Activated T-helper 17 cell treated with anti-CD3 and anti-CD28 coated beads, Interleukin-2, amount 50 U/mL, for 72 hours (primary cell): ENCODE measurements around the gene AGPAT2. TPM values are rescaled to one million over a fixed set of nuclear protein-coding genes. Genes with fewer than 3 reads are reported as not detected.

Experiments
- ATAC-seq: fragments of 150-1000 bp; cut with Tn5 transposase; replicated peaks from 2 replicates; pipeline ENCODE4 v1.10.0; 2021; ENCODE audit warnings: mild to moderate bottlenecking, moderate library complexity
- H3K27ac Mint-ChIP-seq: one replicate; pipeline ENCODE4 v1.8.0; 2022; ENCODE audit warnings: mixed read lengths
- H3K27me3 Mint-ChIP-seq: one replicate; pipeline ENCODE4 v1.8.0; 2022; ENCODE audit warnings: mixed read lengths
- H3K36me3 Mint-ChIP-seq: one replicate; pipeline ENCODE4 v1.8.0; 2022; ENCODE audit warnings: low read depth, mild to moderate bottlenecking, mixed read lengths
- H3K4me1 Mint-ChIP-seq: one replicate; pipeline ENCODE4 v1.8.0; 2022; ENCODE audit warnings: mixed read lengths
- H3K4me3 Mint-ChIP-seq: one replicate; pipeline ENCODE4 v1.8.0; 2022; ENCODE audit warnings: mild to moderate bottlenecking, mixed read lengths
- H3K9me3 Mint-ChIP-seq: one replicate; pipeline ENCODE4 v1.8.0; 2022; ENCODE audit warnings: mixed read lengths
- total RNA-seq, 2 donors: library from RNA; stranded (reverse); gene quantifications; one replicate each; pipeline ENCODE4 v1.2.3, GENCODE V29; 2022

The AGPAT2 gene
- total RNA-seq, 2 donors from 2014 or later: 14.6 to 15.6 TPM

DNA sequence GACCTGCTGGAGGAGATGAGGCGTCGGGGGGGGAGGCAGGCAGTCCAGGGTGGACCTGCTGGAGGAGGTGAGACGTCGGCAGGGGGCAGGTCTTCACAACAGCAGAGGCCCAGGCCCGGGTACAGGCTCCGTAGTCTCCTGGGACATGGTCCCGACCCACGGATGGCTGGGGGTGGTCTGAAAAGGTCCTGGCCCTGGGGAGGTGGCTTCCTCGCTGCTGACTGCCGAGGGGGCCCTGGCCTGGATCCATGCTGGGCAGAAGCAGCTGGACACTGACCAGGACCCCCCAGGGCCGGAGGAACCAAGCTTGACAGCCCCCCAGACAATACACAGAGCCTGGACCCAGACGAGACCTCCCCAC is 16.0 kb downstream of the AGPAT2 start:
- H3K4me1 Mint-ChIP-seq: no peaks in the 10 kb centered on the region
- ATAC-seq: no peak
- no peaks in the 10 kb centered on the region for H3K9me3 Mint-ChIP-seq
- no peak overlapping the region for H3K4me3 Mint-ChIP-seq
- no peak overlapping the region for H3K27ac Mint-ChIP-seq
- H3K36me3 Mint-ChIP-seq: no peaks in the 10 kb centered on the region
- H3K27me3 Mint-ChIP-seq: peaks cover 2% of the 10 kb centered on the region

DNA sequence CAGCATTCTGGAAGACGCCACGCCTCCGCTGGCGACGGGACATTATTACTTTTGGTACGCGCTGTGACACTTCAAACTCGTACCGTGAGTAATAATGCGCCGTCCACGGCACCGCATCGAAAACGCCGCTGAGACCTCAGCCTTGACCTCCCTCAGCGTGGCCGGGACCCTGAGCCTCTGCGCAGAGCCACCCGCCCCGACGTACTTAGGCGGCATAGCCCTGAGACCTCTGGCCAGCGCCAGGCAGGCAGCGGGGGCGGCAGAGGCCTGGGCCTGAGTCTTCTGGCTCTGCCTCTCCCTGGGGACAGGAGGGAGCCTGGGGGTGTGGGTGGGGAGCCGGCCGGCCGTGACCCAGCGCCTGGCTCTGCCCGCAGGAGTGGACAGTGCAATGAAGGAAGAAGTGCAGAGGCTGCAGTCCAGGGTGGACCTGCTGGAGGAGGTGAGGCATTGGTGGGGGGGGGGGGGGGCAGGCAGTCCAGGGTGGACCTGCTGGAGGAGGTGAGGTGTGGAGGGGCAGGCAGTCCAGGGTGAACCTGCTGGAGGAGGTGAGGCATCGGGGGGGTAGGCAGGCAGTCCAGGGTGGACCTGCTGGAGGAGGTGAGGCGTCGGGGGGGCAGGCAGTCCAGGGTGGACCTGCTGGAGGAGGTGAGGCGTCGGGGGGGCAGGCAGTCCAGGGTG is 16.5 kb downstream of the AGPAT2 start:
- Mint-ChIP-seq H3K9me3 (no peaks in the 10 kb centered on the region), H3K4me3 (no peak overlapping the region), H3K4me1 (no peaks in the 10 kb centered on the region), H3K27ac (no peak overlapping the region), H3K27me3 (peaks cover 2% of the 10 kb centered on the region), H3K36me3 (no peaks in the 10 kb centered on the region)
- no peak for ATAC-seq

DNA sequence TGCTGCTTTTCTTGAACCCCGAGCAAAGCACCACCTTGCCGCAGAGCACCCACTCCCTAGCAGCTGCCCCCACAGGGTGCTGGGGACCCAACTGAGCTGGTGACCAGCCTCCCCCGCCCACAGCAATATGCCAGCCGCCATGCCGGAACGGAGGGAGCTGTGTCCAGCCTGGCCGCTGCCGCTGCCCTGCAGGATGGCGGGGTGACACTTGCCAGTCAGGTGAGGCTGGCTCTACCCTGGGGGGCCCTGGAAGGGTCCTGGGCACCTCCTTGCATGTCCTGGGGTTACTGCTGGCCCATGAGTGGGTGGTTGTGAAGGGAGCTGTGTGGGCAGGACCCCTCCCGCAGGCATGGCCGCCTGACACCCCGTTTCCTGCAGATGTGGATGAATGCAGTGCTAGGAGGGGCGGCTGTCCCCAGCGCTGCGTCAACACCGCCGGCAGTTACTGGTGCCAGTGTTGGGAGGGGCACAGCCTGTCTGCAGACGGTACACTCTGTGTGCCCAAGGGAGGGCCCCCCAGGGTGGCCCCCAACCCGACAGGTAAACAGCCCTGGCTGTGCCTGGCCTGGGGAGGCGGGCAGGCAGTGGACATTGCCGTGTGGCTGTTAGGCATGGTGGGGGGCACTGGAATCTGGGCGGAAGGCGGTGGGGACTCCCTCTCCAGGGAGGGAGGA is 17.3 kb downstream of the AGPAT2 start:
- Mint-ChIP-seq H3K4me1 (no peaks in the 10 kb centered on the region), H3K27ac (no peak overlapping the region), H3K9me3 (no peaks in the 10 kb centered on the region), H3K27me3 (peaks cover 5% of the 10 kb centered on the region), H3K36me3 (no peaks in the 10 kb centered on the region), H3K4me3 (no peak overlapping the region)
- ATAC-seq: no peak

DNA sequence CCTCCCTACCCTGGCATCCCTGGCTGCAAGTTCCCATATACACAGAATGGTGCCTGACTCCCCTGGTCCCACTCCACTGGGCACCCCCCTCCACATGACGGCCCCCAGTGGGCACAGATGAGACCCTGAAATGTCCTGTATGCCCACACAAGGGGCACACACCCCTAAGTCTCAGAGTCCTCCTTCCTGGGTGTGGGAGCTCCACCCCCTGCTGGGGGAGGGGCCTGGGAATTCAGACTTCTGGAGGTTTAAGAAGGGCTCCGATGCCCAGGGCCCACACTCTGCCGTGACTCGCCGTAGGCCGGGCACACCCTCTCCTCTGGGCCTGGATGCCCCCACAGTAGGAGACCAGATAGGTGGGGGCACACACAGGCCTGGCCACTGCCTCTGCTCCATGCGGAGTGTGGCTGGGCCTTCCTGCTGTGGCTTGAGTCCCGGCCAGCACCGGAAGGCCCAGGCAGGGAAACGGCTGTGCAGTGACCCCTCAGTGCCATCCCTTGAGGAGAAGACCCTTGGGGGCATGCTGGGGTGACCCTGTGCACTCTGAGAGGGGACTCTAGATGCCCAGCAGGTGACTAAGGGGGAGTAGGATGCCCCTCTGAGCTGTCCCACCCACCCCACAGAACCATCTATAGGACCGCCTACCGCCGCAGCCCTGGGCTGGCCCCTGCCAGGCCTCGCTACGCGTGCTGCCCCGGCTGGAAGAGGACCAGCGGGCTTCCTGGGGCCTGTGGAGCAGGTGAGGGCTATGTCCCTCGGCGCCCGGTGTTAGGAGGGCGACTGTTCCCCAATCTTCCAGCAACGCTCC is 18.1 kb downstream of the AGPAT2 start:
- Mint-ChIP-seq H3K36me3 (no peaks in the 10 kb centered on the region), H3K9me3 (no peaks in the 10 kb centered on the region)
- no peak for ATAC-seq

DNA sequence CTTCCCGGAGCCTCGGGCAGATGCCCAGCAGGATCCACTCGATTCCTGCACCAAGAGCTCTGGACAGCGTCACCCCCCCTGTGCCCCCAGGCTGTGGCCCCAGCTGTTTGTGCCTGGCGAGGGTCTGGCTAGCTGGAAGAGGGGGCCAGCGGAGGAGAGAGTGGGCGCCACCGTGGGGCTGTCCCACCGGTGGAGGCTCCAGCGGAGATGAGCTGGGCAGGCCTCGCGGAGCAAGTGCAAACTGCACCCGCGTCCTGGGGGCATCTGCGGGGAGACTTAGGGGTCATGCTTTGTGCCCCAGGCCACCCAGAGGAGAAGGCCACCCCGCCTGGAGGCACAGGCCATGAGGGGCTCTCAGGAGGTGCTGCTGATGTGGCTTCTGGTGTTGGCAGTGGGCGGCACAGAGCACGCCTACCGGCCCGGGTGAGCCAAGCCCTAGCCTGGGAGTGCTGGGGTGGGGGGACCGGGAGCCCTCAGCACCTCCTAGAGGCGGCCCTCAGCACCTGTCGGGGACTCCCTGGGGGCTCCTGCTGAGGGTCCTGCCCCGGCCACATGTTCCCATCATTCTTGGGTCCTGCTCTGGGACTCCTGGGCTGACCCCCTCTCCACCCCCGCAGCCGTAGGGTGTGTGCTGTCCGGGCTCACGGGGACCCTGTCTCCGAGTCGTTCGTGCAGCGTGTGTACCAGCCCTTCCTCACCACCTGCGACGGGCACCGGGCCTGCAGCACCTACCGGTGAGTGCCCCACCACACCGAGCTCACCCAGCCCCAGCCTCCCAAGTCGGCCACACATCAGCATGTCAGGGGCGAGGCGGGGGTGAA is 19.1 kb downstream of the AGPAT2 start:
- Mint-ChIP-seq H3K36me3 (no peaks in the 10 kb centered on the region), H3K4me1 (no peaks in the 10 kb centered on the region), H3K27ac (no peak overlapping the region), H3K27me3 (peaks cover 5% of the 10 kb centered on the region), H3K4me3 (no peak overlapping the region), H3K9me3 (no peaks in the 10 kb centered on the region)
- no peak for ATAC-seq

More for the DNA sequence above, 18.1 kb downstream of the AGPAT2 start:
- Mint-ChIP-seq H3K4me3 (no peak overlapping the region), H3K27me3 (peaks cover 5% of the 10 kb centered on the region), H3K4me1 (no peaks in the 10 kb centered on the region), H3K27ac (no peak overlapping the region)

DNA sequence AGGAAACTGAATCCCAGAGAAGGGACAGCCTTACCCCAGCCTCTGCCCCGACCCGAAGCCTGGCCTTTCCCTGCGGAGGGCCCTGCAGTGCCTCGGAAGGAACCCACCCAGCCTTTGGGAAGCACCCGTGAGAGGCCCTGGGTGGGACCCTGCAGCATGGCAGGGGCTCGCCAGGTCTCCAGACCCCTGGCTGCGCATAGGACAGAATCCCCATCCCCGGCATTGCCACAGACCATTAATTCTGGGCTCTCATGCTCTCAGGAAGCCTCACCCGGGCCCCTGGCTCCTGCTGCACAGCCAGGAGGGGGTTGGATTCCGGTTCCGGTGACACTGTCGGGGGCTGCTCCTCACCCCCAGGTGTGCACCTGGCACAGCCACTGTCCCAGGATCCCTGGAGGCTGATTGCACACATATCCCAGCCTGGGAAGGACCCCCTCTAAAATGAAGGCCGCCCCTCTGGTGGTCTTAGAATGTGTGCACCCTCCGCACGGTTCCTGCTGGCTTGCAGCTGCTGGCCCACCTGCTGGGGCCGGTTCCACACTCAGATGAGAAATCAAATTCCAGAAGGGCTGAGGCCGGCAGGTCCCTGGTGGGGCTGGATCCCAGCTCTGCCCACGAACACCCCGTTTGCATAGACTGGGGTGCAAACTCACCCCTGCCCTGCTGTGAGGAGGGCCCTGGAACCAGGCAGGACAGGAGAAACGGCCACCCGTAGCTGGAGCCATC is 19.9 kb downstream of the AGPAT2 start:
- ATAC-seq: no peak
- Mint-ChIP-seq H3K27ac (no peak overlapping the region), H3K27me3 (peaks cover 5% of the 10 kb centered on the region), H3K9me3 (no peaks in the 10 kb centered on the region), H3K4me3 (no peak overlapping the region), H3K4me1 (no peaks in the 10 kb centered on the region), H3K36me3 (no peaks in the 10 kb centered on the region)

DNA sequence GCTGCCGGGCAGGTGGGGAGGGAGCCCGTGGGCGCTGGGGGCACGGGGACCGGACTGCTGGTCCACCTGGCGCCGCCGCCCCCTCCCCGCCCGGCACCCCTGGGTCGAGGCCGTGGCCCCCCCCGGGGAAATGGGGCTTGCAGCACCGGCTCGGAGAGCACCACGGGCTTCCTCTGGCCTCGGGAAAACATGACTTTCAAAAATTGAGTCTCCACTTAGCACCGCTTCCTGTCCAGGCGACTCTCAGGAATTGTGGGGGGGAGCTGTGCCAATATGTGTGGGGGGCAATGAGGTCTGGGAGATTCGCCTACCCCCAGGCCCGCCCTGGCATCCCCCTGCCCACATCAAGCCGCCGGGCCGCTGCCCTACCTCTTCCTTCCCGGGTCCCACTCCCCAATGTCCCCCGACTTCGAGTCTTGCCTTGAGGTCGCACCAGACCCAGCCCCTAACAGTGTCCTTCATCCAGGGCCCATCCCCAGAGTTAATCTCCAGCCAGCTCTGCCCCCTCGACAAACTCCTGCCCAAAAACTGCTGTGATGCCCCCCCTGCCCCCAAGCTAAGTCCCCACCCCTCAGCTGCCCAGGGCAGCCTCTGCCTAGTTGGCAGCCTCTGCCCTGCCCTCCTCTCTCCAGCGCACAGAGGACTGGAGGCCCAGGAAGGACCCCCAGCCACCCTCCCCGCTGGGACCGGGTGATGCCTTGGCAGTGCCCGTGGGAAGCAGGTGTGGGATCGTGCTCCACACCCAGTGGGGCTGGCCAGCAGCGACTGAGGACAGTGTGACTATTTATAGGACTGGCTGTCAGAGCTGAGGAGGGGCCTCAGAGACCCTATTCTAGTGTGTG is 20.7 kb downstream of the AGPAT2 start:
- no peak overlapping the region for H3K27ac Mint-ChIP-seq
- ATAC-seq: no peak
- H3K4me3 Mint-ChIP-seq: peak overlapping the region; percentile 29

DNA sequence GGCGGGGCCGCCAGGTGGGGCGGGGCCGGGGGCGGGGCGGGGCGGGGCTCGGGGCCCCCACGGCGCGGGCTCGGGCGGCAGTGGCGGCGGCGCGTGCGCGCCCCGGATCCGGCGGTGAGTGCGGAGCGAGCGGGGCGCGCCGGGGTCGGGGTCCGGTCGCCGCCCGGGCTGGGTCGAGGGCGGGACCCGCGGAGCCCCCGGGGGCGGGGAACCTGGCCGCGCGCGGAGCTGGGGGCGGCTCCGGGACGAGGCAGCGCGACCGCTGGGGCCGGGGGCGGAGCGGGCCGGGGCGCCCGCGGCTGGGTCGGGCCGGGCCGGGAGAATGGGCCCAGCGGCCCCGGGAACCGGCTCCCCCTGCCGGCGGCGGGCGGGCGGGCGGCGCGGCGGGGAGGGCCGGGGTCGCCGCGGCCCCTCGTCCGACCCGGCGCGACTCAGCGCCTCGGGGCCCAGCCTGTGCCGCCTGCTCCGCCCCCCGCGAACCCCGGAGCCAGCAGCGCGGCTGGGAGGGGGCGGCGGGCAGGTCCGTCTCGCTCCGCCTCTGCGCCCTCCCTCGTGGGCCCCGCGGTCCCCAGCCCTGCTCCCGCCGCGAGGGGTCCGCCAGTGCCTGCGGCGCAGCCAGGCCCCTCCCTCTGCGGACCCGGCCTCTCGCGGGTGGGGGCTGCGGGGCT is 21.4 kb downstream of the AGPAT2 start:
- Mint-ChIP-seq H3K9me3 (no peaks in the 10 kb centered on the region), H3K36me3 (no peaks in the 10 kb centered on the region), H3K4me3 (no peak overlapping the region), H3K4me1 (no peaks in the 10 kb centered on the region), H3K27ac (no peak overlapping the region), H3K27me3 (peaks cover 5% of the 10 kb centered on the region)
- peak; percentile 49 for ATAC-seq

More for the DNA sequence above, 20.7 kb downstream of the AGPAT2 start:
- Mint-ChIP-seq H3K4me1 (no peaks in the 10 kb centered on the region), H3K27me3 (peaks cover 5% of the 10 kb centered on the region), H3K36me3 (no peaks in the 10 kb centered on the region), H3K9me3 (no peaks in the 10 kb centered on the region)

DNA sequence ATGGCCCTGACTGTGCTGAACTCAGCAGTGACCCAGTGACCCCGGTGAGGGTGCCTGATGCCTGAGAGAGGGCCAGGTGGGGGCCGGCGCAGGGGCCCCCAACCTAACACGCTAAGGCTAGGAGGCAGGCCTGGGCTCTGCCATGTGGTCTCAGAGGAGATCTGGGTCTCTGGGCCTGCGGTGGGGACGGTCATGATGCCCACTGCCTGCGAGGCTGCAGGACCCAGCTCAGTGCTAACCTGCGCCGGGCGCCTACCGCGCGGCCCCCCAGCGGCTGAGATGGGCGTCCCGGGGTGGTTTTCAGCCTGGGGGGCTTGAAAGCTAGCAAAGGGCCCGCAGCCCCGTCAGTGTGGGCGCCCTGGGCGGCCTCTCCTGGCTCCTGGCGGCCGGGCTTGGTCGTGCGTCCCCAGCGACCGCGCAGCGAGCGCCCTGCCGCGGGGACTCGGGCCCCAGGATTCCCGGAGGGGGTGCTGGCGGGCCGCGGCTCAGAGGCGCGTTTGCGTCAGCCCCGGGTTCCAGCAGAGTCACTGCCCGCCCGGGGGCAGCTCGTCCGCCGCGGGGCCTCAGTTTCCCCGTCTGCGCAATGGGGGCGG is 22.1 kb downstream of the AGPAT2 start:
- no peaks in the 10 kb centered on the region for H3K4me1 Mint-ChIP-seq
- peaks cover 7% of the 10 kb centered on the region for H3K27me3 Mint-ChIP-seq
- H3K4me3 Mint-ChIP-seq: peak overlapping the region; percentile 52
- H3K27ac Mint-ChIP-seq: no peak overlapping the region
- peak; percentile 33 for ATAC-seq
- H3K36me3 Mint-ChIP-seq: no peaks in the 10 kb centered on the region
- H3K9me3 Mint-ChIP-seq: no peaks in the 10 kb centered on the region

DNA sequence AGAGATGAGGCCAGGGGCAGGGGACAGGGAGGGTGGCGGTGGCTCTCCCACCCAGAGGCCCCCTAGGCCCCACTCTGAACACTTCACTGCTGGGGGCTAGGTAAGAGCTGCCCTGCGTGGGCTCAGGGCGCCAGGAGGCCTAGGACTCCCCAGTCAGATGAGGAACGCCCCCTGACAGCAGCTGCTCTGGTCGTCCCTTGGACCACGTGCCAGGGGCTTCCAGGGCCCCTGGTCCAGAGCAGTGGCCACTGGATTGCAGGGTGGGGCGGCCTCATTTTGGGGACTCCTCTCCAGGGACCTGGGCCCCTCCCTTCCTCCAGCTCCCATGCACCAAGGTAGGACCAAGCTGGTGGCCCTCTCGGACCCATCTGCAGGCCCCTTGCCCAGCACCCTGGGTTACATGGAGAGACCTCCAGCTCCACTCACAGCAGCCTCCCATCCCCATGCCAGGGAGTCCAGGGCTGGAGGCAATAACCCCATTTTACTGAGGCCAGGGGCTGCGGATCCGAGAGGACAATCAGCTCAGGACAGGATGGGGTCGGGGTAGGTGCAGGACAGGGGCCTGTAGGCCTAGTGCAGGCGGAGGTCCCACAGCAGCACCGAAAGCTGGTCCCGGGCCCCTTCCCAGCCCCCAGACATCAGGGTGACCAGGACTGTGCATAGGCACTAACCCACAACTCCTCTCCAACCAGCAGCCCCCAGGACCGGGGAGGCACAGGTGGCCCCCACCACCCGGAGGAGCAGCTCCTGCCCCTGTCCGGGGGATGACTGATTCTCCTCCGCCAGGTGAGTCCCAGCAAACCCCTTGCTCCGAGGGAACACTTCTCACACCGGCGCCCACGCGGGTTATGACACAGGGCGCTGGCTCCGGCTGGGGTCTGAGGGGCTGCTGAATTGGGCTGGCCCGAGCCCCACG is 23.0 kb downstream of the AGPAT2 start:
- Mint-ChIP-seq H3K4me1 (no peaks in the 10 kb centered on the region), H3K4me3 (peak overlapping the region; percentile 52), H3K36me3 (no peaks in the 10 kb centered on the region)

DNA sequence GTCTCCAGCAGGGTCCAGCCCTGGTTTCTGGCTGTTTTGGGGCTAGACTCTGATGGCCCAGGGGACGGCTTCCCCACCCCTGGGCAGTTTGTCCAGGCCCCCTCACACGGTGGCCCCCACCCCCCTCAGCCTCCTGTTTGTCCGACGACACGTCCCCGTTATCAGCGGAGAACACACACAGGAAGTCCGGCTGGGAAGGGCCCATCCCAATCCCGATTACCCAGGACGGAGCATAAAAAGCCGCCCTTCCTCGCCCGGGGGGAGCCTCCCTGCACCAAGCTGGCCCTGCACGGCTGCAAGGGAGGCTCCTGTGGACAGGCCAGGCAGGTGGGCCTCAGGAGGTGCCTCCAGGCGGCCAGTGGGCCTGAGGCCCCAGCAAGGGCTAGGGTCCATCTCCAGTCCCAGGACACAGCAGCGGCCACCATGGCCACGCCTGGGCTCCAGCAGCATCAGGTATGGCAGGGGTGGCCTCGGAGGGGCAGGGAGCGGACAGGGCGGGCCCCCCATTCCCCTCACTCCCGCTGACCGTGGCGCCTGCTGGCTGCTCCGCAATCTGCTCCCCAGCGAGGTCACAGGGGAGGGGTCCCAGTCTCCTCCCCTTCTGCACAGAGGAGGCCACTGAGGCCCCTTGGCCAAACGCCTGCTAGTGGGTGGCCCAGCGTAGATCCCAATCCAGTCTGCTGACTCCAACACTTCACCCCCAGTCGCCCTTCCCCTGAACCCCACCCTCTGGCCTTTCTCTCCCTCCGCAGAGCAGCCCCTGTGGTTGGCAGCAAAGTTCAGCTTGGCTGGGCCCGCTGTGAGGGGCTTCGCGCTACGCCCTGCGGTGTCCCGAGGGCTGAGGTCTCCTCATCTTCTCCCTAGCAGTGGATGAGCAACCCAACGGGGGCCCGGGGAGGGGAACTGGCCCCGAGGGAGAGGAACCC is 24.3 kb downstream of the AGPAT2 start, which contains the start of gene EGFL7:
EGFL7 (plus strand) TSS at position 261 of the 926 bp plus-strand sequence. CDS start 5,367 bp downstream, outside the sequence.
- no peaks in the 10 kb centered on the region for H3K9me3 Mint-ChIP-seq
- H3K4me1 Mint-ChIP-seq: no peaks in the 10 kb centered on the region
- H3K36me3 Mint-ChIP-seq: no peaks in the 10 kb centered on the region
- no peak for ATAC-seq
- no peak within 1 kb of the TSS for H3K4me3 Mint-ChIP-seq
- peaks cover 14% of the 10 kb centered on the region for H3K27me3 Mint-ChIP-seq
- no peak within 1 kb of the TSS for H3K27ac Mint-ChIP-seq

More for the DNA sequence above, 23.0 kb downstream of the AGPAT2 start:
- ATAC-seq: no peak
- no peaks in the 10 kb centered on the region for H3K9me3 Mint-ChIP-seq
- H3K27ac Mint-ChIP-seq: no peak overlapping the region
- H3K27me3 Mint-ChIP-seq: peaks cover 8% of the 10 kb centered on the region
